IMR-90 (cell line): Measurements from ENCODE around the gene PHLDB1. TPM values are rescaled to one million over a fixed set of nuclear protein-coding genes. Genes with fewer than 3 reads are reported as not detected.
A peak's percentile ranks its signal among the peaks of the same experiment; 100 is the strongest.
"Not testable (repeated sequence)": the region's sequence is repeated elsewhere in the genome, so short reads cannot be mapped to it uniquely, and the experiment has no call there.

Source experiments
- ATAC-seq: fragments of 200-7000 bp; cut with Tn5 transposase; 2 replicates; pipeline ENCODE4 v1.9.1; 2020; ENCODE audit warnings: low read depth, mild to moderate bottlenecking, moderate library complexity
- BruUV-seq: library from RNA; stranded (reverse); fragments of 400-500 nt; replicated peaks from 2 replicates; lab custom pipeline; 2021; lab: Mats Ljungman, UMichigan
- CTCF ChIA-PET: fragments of 300-600 bp; formaldehyde crosslinking; extraction: SDS; loops from one replicate; lab custom pipeline; 2021; ENCODE audit warnings: antibody characterized with exemption; lab: Yijun Ruan, JAX
- POLR2A ChIA-PET: fragments of 300-600 bp; sonication (Branson Sonifier 250); formaldehyde crosslinking; loops from one replicate; lab custom pipeline; 2022; ENCODE audit warnings: antibody characterized with exemption; ENCODE audit not compliant: unreplicated experiment; lab: Charles Lee
- DNase-seq: peaks from one replicate; pipeline ENCODE4 v3.0.0; 2013
- H2AFZ ChIP-seq: replicated peaks from 2 replicates; pipeline ENCODE3; 2013; ENCODE audit warnings: low read length, mild to moderate bottlenecking; ENCODE audit not compliant: poor library complexity
- H2AK5ac ChIP-seq: 2 replicates; pipeline ENCODE4 v1.6.1; 2013; ENCODE audit warnings: low read depth, low read length, inconsistent platforms
- H2AK9ac ChIP-seq: replicated peaks from 2 replicates; pipeline ENCODE3; 2013; ENCODE audit warnings: mild to moderate bottlenecking, low read depth, low read length, moderate library complexity; ENCODE audit not compliant: poor library complexity
- H2BK120ac ChIP-seq: 2 replicates; pipeline ENCODE4 v1.6.1; 2013; ENCODE audit warnings: low read depth, low read length, inconsistent platforms
- H2BK15ac ChIP-seq: 3 replicates; pipeline ENCODE4 v1.6.1; 2013; ENCODE audit warnings: low read depth, low read length, inconsistent platforms
- H2BK20ac ChIP-seq: 2 replicates; pipeline ENCODE4 v1.6.1; 2013; ENCODE audit warnings: low read depth, mild to moderate bottlenecking, inconsistent platforms, low read length, moderate library complexity
- H2BK5ac ChIP-seq: 2 replicates; pipeline ENCODE4 v1.6.1; 2013; ENCODE audit warnings: mild to moderate bottlenecking, low read depth, low read length, inconsistent platforms; ENCODE audit not compliant: poor library complexity, severe bottlenecking
- H3K14ac ChIP-seq: replicated peaks from 2 replicates; pipeline ENCODE4 v1.6.1; 2013; ENCODE audit warnings: low read depth, low read length, inconsistent platforms
- H3K18ac ChIP-seq: 2 replicates; pipeline ENCODE4 v1.6.1; 2013; ENCODE audit warnings: low read depth, low read length, control low read depth
- H3K23ac ChIP-seq: 2 replicates; pipeline ENCODE4 v1.6.1; 2013; ENCODE audit warnings: low read depth, low read length, inconsistent platforms
- H3K27ac ChIP-seq: 2 replicates; pipeline ENCODE4 v1.5.1; 2013; ENCODE audit warnings: mild to moderate bottlenecking, control low read depth, low read length; ENCODE audit not compliant: insufficient read depth
- H3K27me3 ChIP-seq: 2 replicates; pipeline ENCODE4 v1.6.1; 2013; ENCODE audit warnings: low read length; ENCODE audit not compliant: control insufficient read depth, insufficient read depth
- H3K36me3 ChIP-seq: 2 replicates; pipeline ENCODE4 v1.6.1; 2013; ENCODE audit warnings: low read length, mixed read lengths; ENCODE audit not compliant: control insufficient read depth, insufficient read depth
- H3K4ac ChIP-seq: 2 replicates; pipeline ENCODE4 v1.6.1; 2013; ENCODE audit warnings: low read depth, low read length, inconsistent platforms
- H3K4me1 ChIP-seq: 2 replicates; pipeline ENCODE4 v1.6.1; 2013; ENCODE audit warnings: low read length, mixed read lengths; ENCODE audit not compliant: control insufficient read depth, insufficient read depth
- H3K4me2 ChIP-seq: 2 replicates; pipeline ENCODE4 v1.6.1; 2013; ENCODE audit warnings: low read depth, mild to moderate bottlenecking, control low read depth, low read length, moderate library complexity
- H3K4me3 ChIP-seq: 2 replicates; pipeline ENCODE4 v1.5.1; 2013; ENCODE audit warnings: low read depth, mild to moderate bottlenecking, control low read depth, low read length, moderate library complexity; ENCODE audit not compliant: insufficient read depth
- H3K56ac ChIP-seq: 2 replicates; pipeline ENCODE4 v1.6.1; 2013; ENCODE audit warnings: low read length, inconsistent platforms; ENCODE audit not compliant: insufficient read depth; ENCODE audit errors: extremely low read depth
- H3K79me1 ChIP-seq, 2 experiments: 2 replicates each; pipeline ENCODE4 v1.6.1; 2013; ENCODE audit warnings: low read length in 2 of 2, inconsistent platforms in 1 of 2, low read depth in 1 of 2
- H3K9ac ChIP-seq: 2 replicates; pipeline ENCODE4 v1.6.1; 2013; ENCODE audit warnings: low read depth, low read length, control low read depth
- H3K9me1 ChIP-seq: 2 replicates; pipeline ENCODE4 v1.6.1; 2013; ENCODE audit warnings: low read length, inconsistent platforms; ENCODE audit not compliant: insufficient read depth
- H3K9me3 ChIP-seq: 2 replicates; pipeline ENCODE4 v1.6.1; 2013; ENCODE audit warnings: low read length; ENCODE audit not compliant: control insufficient read depth, insufficient read depth
- H4K20me1 ChIP-seq: 2 replicates; pipeline ENCODE4 v1.6.1; 2013; ENCODE audit warnings: low read length, inconsistent platforms; ENCODE audit not compliant: insufficient read depth
- H4K5ac ChIP-seq: 2 replicates; pipeline ENCODE4 v1.6.1; 2013; ENCODE audit warnings: mild to moderate bottlenecking, low read depth, low read length, control low read depth
- H4K8ac ChIP-seq, 2 experiments: 2 replicates each; pipeline ENCODE4 v1.6.1; 2013; ENCODE audit warnings: low read depth in 2 of 2, low read length in 2 of 2, control low read depth in 1 of 2, inconsistent platforms in 1 of 2
- H4K91ac ChIP-seq: 2 replicates; pipeline ENCODE4 v1.6.1; 2013; ENCODE audit warnings: low read depth, low read length, inconsistent platforms; ENCODE audit not compliant: insufficient read depth
- BHLHE40 ChIP-seq: fragments of 150-350 bp; IDR thresholded peaks from 2 replicates; pipeline ENCODE4 v1.6.1; 2016; ENCODE audit warnings: mild to moderate bottlenecking, low read depth, low read length
- RAD21 ChIP-seq: IDR thresholded peaks from 2 replicates; pipeline ENCODE4 v1.6.1; 2012; ENCODE audit warnings: low read length, improper control_type of control experiment
- SMC3 ChIP-seq: fragments of 150-350 bp; IDR thresholded peaks from 2 replicates; pipeline ENCODE4 v1.6.1; 2016; ENCODE audit warnings: low read depth, mild to moderate bottlenecking, antibody characterized with exemption, low read length, moderate library complexity
- WGBS, 2 experiments: methylation state at CpG; one replicate each; pipeline versions ENCODE4 v1.1.5 to v1.1.7; 2013; ENCODE audit warnings: missing lambda C conversion rate in 2 of 2; ENCODE audit not compliant: insufficient read length in 1 of 2; ENCODE audit errors: extremely low coverage in 2 of 2; 5-methylcytosine and 5-hydroxymethylcytosine counted together
- dilution Hi-C: fragments of 300-500 bp; cut with HindIII; formaldehyde crosslinking; loops from one replicate; pipeline ENCODE4 v1.14.3; 2018; ENCODE audit warnings: low sequenced_read_pairs; ENCODE audit not compliant: unreplicated experiment
- in situ Hi-C: fragments of 300-500 bp; cut with MboI; formaldehyde crosslinking; loops from 3 replicates; pipeline ENCODE4 v1.14.3; 2019; ENCODE audit warnings: low sequenced_read_pairs, inconsistent platforms, mixed read lengths
- intact Hi-C: fragments of 100-400 bp; cut with micrococcal nuclease; formaldehyde crosslinking; loops from 2 replicates; pipeline ENCODE4 v1.10.0; 2022
- polyA plus RNA-seq, 3 experiments: library from polyadenylated mRNA; depleted of rRNA; stranded (reverse); fragments of >200 nt; gene quantifications; 2 replicates each; pipeline ENCODE4 v1.2.3, GENCODE V29; 2012; ENCODE audit warnings: low replicate concordance in 1 of 3
- total RNA-seq: library from RNA; depleted of rRNA; stranded (reverse); fragments of >200 nt; gene quantifications from 2 replicates; pipeline ENCODE4 v1.2.3, GENCODE V29; 2012
- TF ChIP-seq, protein P1 (sequence below): conservative IDR thresholded peaks from 2 replicates; pipeline ENCODE4 v1.5.1; 2012; ENCODE audit warnings: mild to moderate bottlenecking, low read depth, low read length, improper control_type of control experiment

The PHLDB1 gene
- total and polyA plus RNA-seq, 2 of the 4 experiments (the other 2 are of a cell fraction), result 40.0 to 90.4 TPM

DNA sequence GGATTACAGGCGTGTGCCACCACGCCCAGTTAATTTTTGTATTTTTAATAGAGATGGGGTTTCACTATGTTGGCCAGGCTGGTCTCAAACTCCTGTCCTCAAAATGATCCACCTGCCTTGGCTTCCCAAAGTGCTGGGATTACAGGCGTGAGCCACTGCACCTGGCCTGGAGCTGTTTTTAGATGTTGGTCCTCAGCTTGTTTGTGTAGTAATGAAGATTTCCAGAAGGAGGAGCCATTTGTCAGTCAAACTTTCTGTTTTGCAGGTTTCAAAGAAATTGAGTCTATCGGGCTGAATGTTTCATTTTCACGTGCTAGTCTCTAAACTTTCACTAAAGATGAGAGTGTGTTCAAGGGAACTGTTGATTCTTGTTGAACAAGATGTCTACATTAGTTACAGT is 12.4 kb upstream of the PHLDB1 start:
- H3K27ac ChIP-seq, dilution Hi-C loops, H2AFZ ChIP-seq, H3K56ac ChIP-seq, H3K4me1 ChIP-seq, H4K91ac ChIP-seq, H3K27me3 ChIP-seq, H3K4ac ChIP-seq, H4K8ac ChIP-seq, H3K9me1 ChIP-seq, H2BK20ac ChIP-seq, H4K5ac ChIP-seq, H2BK5ac ChIP-seq, H2AK9ac ChIP-seq, POLR2A ChIA-PET, H2BK15ac ChIP-seq, H2AK5ac ChIP-seq, H3K18ac ChIP-seq, H2BK120ac ChIP-seq, H3K14ac ChIP-seq, H3K4me3 ChIP-seq, H3K4me2 ChIP-seq, in situ Hi-C loops, H3K9ac ChIP-seq, BruUV-seq, H3K23ac ChIP-seq, H3K9me3 ChIP-seq: not testable (repeated sequence)
- H3K36me3 ChIP-seq, result peaks cover 54% of the 10 kb centered on the region
- H4K20me1 ChIP-seq, result peaks cover 33% of the 10 kb centered on the region
- no CpG with 5 or more reads among the region's 5 CpGs for WGBS, 2 experiments
- intact Hi-C loops, result loop anchor here (1.0 to 5.0 kb wide), 2 partner anchors 64 to 172 kb away; no protein-coding TSS in a partner anchor
- H3K79me1 ChIP-seq, result peaks cover 28 to 40% of the 10 kb centered on the region in 2 experiments
- TF ChIP-seq BHLHE40, result 0 out of 2 replicates have a peak, but pooled peaks have one; percentile 10
- TF ChIP-seq RAD21, result peak; percentile 62
- TF ChIP-seq, protein P1, sequence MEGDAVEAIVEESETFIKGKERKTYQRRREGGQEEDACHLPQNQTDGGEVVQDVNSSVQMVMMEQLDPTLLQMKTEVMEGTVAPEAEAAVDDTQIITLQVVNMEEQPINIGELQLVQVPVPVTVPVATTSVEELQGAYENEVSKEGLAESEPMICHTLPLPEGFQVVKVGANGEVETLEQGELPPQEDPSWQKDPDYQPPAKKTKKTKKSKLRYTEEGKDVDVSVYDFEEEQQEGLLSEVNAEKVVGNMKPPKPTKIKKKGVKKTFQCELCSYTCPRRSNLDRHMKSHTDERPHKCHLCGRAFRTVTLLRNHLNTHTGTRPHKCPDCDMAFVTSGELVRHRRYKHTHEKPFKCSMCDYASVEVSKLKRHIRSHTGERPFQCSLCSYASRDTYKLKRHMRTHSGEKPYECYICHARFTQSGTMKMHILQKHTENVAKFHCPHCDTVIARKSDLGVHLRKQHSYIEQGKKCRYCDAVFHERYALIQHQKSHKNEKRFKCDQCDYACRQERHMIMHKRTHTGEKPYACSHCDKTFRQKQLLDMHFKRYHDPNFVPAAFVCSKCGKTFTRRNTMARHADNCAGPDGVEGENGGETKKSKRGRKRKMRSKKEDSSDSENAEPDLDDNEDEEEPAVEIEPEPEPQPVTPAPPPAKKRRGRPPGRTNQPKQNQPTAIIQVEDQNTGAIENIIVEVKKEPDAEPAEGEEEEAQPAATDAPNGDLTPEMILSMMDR, result peak; percentile 59
- TF ChIP-seq SMC3, result peak; percentile 57; the same call in 1 of the 2 replicates
- DNase-seq (peak; percentile 67), ATAC-seq (peak; percentile 65)
- CTCF ChIA-PET, result interaction anchor here (0.7 to 1.1 kb wide), 3 partner anchors 10 to 24 kb away, joined by 3 to 6 read pairs (median 4); no protein-coding TSS in a partner anchor
